HEK293T (cell line): Measurements from ENCODE around the gene ZYX.

Experiments used
- BHLHE40 ChIP-seq: fragments of 450-650 bp; IDR thresholded peaks from 2 replicates; pipeline ENCODE4 v1.6.1; 2016; ENCODE audit warnings: mild to moderate bottlenecking, moderate library complexity, borderline replicate concordance
- ELF4 ChIP-seq: fragments of 450-650 bp; IDR thresholded peaks from 2 replicates; pipeline ENCODE4 v1.6.1; 2017; ENCODE audit warnings: antibody characterized with exemption
- FOXK2 ChIP-seq: fragments of 450-650 bp; IDR thresholded peaks from 2 replicates; pipeline ENCODE4 v1.6.1; 2016; ENCODE audit warnings: mild to moderate bottlenecking
- FOXM1 ChIP-seq: fragments of 450-650 bp; IDR thresholded peaks from 2 replicates; pipeline ENCODE4 v1.6.1; 2017; ENCODE audit warnings: mild to moderate bottlenecking, borderline replicate concordance
- HDGF ChIP-seq: fragments of 450-650 bp; IDR thresholded peaks from 2 replicates; pipeline ENCODE4 v1.6.1; 2017; ENCODE audit warnings: antibody characterized with exemption, borderline replicate concordance
- TARDBP ChIP-seq: fragments of 450-650 bp; IDR thresholded peaks from 2 replicates; pipeline ENCODE4 v1.6.1; 2016

GRCh38 chr7:143413123-143413522 lies 32.0 kb downstream of the ZYX start:
- TF ChIP-seq ELF4 (no peak), FOXM1 (no peak), TARDBP (no peak), BHLHE40 (no peak), HDGF (no peak), FOXK2 (no peak)
